ENCODE data around the gene CHST5. TPM values are rescaled to one million over a fixed set of nuclear protein-coding genes. Genes with fewer than 3 reads are reported as not detected.

Gene CHST5
- total and polyA plus RNA-seq, 2 of the 8 experiments (the other 6 are each of a cell fraction or from before 2014, with no cell fraction given), result 0.13 to 0.23 TPM

GRCh38 chr16:75488322-75488721, 47.6 kb downstream of the CHST5 start:
- Histone ChIP-seq H3K56ac (replicated peaks; ENCODE audit: insufficient read length, low read depth, low read length) (no peak overlapping the region), H3K27ac (ENCODE audit: low read depth, low read length) (no peak overlapping the region), H3K4me1 (replicated peaks in 1 of 4; ENCODE audit: control insufficient read depth in 3 of 4, insufficient read depth in 4 of 4, low read length in 3 of 4) (no peaks in the 10 kb centered on the region), H4K20me1 (replicated peaks in 1 of 2; ENCODE audit: control insufficient read depth in 1 of 2, insufficient read depth in 2 of 2, low read length in 2 of 2) (peaks cover 0 to 5% of the 10 kb centered on the region in 2 experiments), H3K27me3 (replicated peaks in 1 of 4; ENCODE audit: control insufficient read depth in 3 of 4, extremely low read depth in 1 of 4, insufficient read depth in 3 of 4, low read length in 3 of 4) (no peaks in the 10 kb centered on the region), H3K79me2 (ENCODE audit: control insufficient read depth in 1 of 2, insufficient read depth in 2 of 2, low read length in 2 of 2) (peaks cover 0 to 3% of the 10 kb centered on the region in 2 experiments; a peak in 1 of 4 replicates), H2BK120ac (replicated peaks; ENCODE audit: low read depth, low read length) (no peak overlapping the region), H4K5ac (ENCODE audit: insufficient read length, low read depth, low read length) (no peak overlapping the region), H2AK5ac (ENCODE audit: low read depth, low read length) (no peak overlapping the region), H2AFZ (ENCODE audit: low read length) (no peak overlapping the region), H3K4ac (replicated peaks; ENCODE audit: insufficient read length, low read depth, low read length) (no peak overlapping the region), H2BK15ac (ENCODE audit: low read length) (no peak overlapping the region), H4K8ac (ENCODE audit: extremely low read depth, insufficient read depth, low read length) (no peak overlapping the region), H3K4me3 (ENCODE audit: extremely low read depth in 1 of 4, insufficient read depth in 2 of 4, low read depth in 3 of 4, low read length in 4 of 4) (no peak overlapping the region), H3K23ac (ENCODE audit: insufficient read length) (no peak overlapping the region), H3K36me3 (ENCODE audit: control insufficient read depth in 2 of 4, insufficient read depth in 4 of 4, low read length in 3 of 4) (peaks cover 0 to 6% (median 3%) of the 10 kb centered on the region in 4 experiments; a peak in 4 of 8 replicates), H3K23me2 (ENCODE audit: low read depth, low read length) (no peaks in the 10 kb centered on the region), H2BK12ac (ENCODE audit: low read depth, low read length) (no peak overlapping the region), H3K4me2 (ENCODE audit: insufficient read depth in 1 of 2, low read depth in 2 of 2, low read length in 2 of 2) (no peak overlapping the region), H2BK20ac (ENCODE audit: low read length) (no peak overlapping the region), H3K9ac (replicated peaks in 1 of 4; ENCODE audit: extremely low read depth in 1 of 4, low read depth in 3 of 4, low read length in 3 of 4) (no peak overlapping the region), H3K79me1 (ENCODE audit: low read depth, low read length) (peaks cover 7% of the 10 kb centered on the region; the same call in 1 of the 2 replicates), H4K91ac (replicated peaks; ENCODE audit: insufficient read length, low read length) (no peak overlapping the region), H3K14ac (ENCODE audit: insufficient read length) (no peak overlapping the region), H3K18ac (ENCODE audit: extremely low read depth, low read length) (no peak overlapping the region), H2BK5ac (ENCODE audit: low read depth, low read length) (no peak overlapping the region), H3K9me3 (ENCODE audit: insufficient read depth in 2 of 2, low read depth in 1 of 2, low read length in 1 of 2) (no peaks in the 10 kb centered on the region)
- no peak for TF ChIP-seq E2F6 (IDR thresholded peaks at IDR 0.05)
- CTCF ChIA-PET (ENCODE audit: partially characterized antibody), result interaction anchor here (1.6 to 12.3 kb wide), 3 partner anchors 14 to 30 kb away, joined by 4 to 127 read pairs (median 28); no protein-coding TSS in a partner anchor
- WGBS, 2 experiments (ENCODE audit: extremely low coverage in 1 of 2, insufficient coverage in 1 of 2, insufficient read length in 1 of 2, insufficient replicate concordance in 2 of 2, low coverage in 1 of 2, low lambda C conversion rate in 2 of 2, missing lambda C conversion rate in 1 of 2), result 100% methylated on average over 1 of the region's 2 CpGs; no CpG with 5 or more reads in 1 of the 2 experiments
- POLR2A ChIA-PET (ENCODE audit: partially characterized antibody), result no interaction called here
- FAIRE-seq, result no peak
- DNase-seq (ENCODE audit: low read depth in 1 of 2, low spot score in 2 of 2), result no peak

All from H1 (cell line).